Natural killer cell (primary cell): ENCODE measurements around the gene PUM1. TPM values are rescaled to one million over a fixed set of nuclear protein-coding genes. Genes with fewer than 3 reads are reported as not detected.

Experiments
- ATAC-seq, 3 donors: fragments of 150-1000 bp in 2 of 3; fragments of 200-7000 bp in 1 of 3; cut with Tn5 transposase; 1 replicate in 1 of 3; 2 replicates in 2 of 3; pipeline ENCODE4 v1.10.0; 2021; ENCODE audit warnings: mild to moderate bottlenecking in 2 of 3, moderate library complexity in 2 of 3
- DNase-seq, 2 donors: peaks; one replicate each; pipeline versions ENCODE4 v3.0.0 to v3.0.0-alpha.2; 2013 to 2021; ENCODE audit warnings: mixed read lengths in 1 of 2
- H3K27ac ChIP-seq: one replicate; pipeline ENCODE4 v1.5.1; 2013; ENCODE audit warnings: mild to moderate bottlenecking, low read length
- H3K27me3 ChIP-seq: one replicate; pipeline ENCODE4 v1.6.1; 2013; ENCODE audit warnings: low read length; ENCODE audit not compliant: control insufficient read depth, insufficient read depth
- H3K36me3 ChIP-seq: one replicate; pipeline ENCODE4 v1.6.1; 2013; ENCODE audit warnings: low read length; ENCODE audit not compliant: control insufficient read depth, insufficient read depth
- H3K4me1 ChIP-seq: one replicate; pipeline ENCODE4 v1.6.1; 2013; ENCODE audit warnings: low read length; ENCODE audit not compliant: control insufficient read depth, insufficient read depth
- H3K4me3 ChIP-seq: one replicate; pipeline ENCODE4 v1.5.1; 2013; ENCODE audit warnings: low read length
- H3K9me3 ChIP-seq: one replicate; pipeline ENCODE4 v1.6.1; 2013; ENCODE audit warnings: low read length; ENCODE audit not compliant: control insufficient read depth, insufficient read depth
- H3K27ac Mint-ChIP-seq, 2 donors: one replicate each; pipeline ENCODE4 v1.8.0; 2022; ENCODE audit warnings: mild to moderate bottlenecking in 2 of 2, mixed read lengths in 2 of 2, moderate library complexity in 1 of 2
- H3K27me3 Mint-ChIP-seq, 2 donors: one replicate each; pipeline ENCODE4 v1.8.0; 2022; ENCODE audit warnings: low read depth in 2 of 2, mixed read lengths in 2 of 2
- H3K36me3 Mint-ChIP-seq: one replicate; pipeline ENCODE4 v1.8.0; 2022; ENCODE audit warnings: mixed read lengths
- H3K4me1 Mint-ChIP-seq, 2 donors: one replicate each; pipeline ENCODE4 v1.8.0; 2022; ENCODE audit warnings: mixed read lengths in 2 of 2
- H3K4me3 Mint-ChIP-seq: one replicate; pipeline ENCODE4 v1.8.0; 2022; ENCODE audit warnings: mild to moderate bottlenecking, moderate library complexity, mixed read lengths
- H3K9me3 Mint-ChIP-seq, 2 donors: one replicate each; pipeline ENCODE4 v1.8.0; 2022; ENCODE audit warnings: mixed read lengths in 2 of 2
- CTCF ChIP-seq: fragments of 200-600 bp; IDR thresholded peaks from one replicate; pipeline ENCODE4 v1.8.0; 2022; ENCODE audit warnings: antibody characterized with exemption
- WGBS: methylation state at CpG from one replicate; pipeline ENCODE4 v1.1.7; 2013; ENCODE audit warnings: missing lambda C conversion rate; ENCODE audit not compliant: insufficient coverage; 5-methylcytosine and 5-hydroxymethylcytosine counted together
- intact Hi-C: fragments of 100-400 bp; cut with micrococcal nuclease; formaldehyde crosslinking; loops from one replicate; pipeline ENCODE4 v1.14.2; 2022
- total RNA-seq, 4 donors: library from RNA; stranded (reverse); fragments of 120-200 nt in 1 of 4; gene quantifications; one replicate each; pipeline versions ENCODE4 v1.2.3 to v1.2.4, GENCODE V29; 2013 to 2022

Gene PUM1
- total RNA-seq, 3 donors from 2014 or later (not counting 1 experiment from before 2014, with no cell fraction given): 193 to 209 (median 202) TPM

DNA sequence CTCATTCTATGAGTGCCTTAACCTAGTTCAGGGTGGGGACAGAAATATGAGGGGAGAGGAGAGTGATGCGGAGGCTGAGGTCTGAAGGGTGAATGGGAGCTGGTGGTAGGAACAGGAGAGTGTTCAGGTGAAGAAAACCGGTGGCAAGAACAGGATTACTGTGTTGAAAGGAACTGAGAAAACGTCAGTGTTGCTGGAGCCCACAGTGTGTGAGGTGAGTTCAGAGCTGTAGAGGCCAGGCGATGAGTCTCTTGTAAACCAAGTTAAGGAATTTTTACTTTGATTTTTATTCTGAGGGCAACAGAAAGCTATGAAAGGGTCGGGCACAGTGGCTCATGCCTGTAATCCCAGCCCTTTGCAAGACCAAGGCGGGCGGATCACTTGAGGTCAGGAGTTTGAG is 45.3 kb upstream of the PUM1 start:
- 83% methylated on average over 7 of the region's 7 CpGs for WGBS

GRCh38 chr1:31108861-31109260 is 43.3 kb upstream of the PUM1 start:
- Mint-ChIP-seq H3K9me3 (no peaks in the 10 kb centered on the region), H3K4me1 (no peaks in the 10 kb centered on the region), H3K36me3 (no peaks in the 10 kb centered on the region), H3K4me3 (no peak overlapping the region), H3K27me3 (peaks cover 0 to 4% of the 10 kb centered on the region in 2 donors), H3K27ac (no peak overlapping the region)
- Histone ChIP-seq H3K9me3 (no peaks in the 10 kb centered on the region), H3K4me3 (no peak overlapping the region), H3K27me3 (no peaks in the 10 kb centered on the region), H3K4me1 (no peaks in the 10 kb centered on the region), H3K36me3 (no peaks in the 10 kb centered on the region), H3K27ac (no peak overlapping the region)
- ATAC-seq (no peak), DNase-seq (no peak)
- no peak for TF ChIP-seq CTCF
- intact Hi-C loops: no loop called here
- WGBS: 97% methylated on average over 5 of the region's 5 CpGs

More for the DNA sequence above, 45.3 kb upstream of the PUM1 start:
- H3K9me3 ChIP-seq: no peaks in the 10 kb centered on the region
- Mint-ChIP-seq H3K4me1 (no peaks in the 10 kb centered on the region), H3K36me3 (no peaks in the 10 kb centered on the region), H3K9me3 (no peaks in the 10 kb centered on the region), H3K27ac (no peak overlapping the region), H3K27me3 (peaks cover 3 to 5% of the 10 kb centered on the region in 2 donors), H3K4me3 (no peak overlapping the region)
- no peak overlapping the region for H3K27ac ChIP-seq
- DNase-seq: no peak
- H3K27me3 ChIP-seq: no peaks in the 10 kb centered on the region
- no peak overlapping the region for H3K4me3 ChIP-seq
- no peaks in the 10 kb centered on the region for H3K36me3 ChIP-seq
- TF ChIP-seq CTCF: no peak
- no peaks in the 10 kb centered on the region for H3K4me1 ChIP-seq
- no peak for ATAC-seq
- intact Hi-C loops: no loop called here

GRCh38 chr1:31105646-31106045 is 40.1 kb upstream of the PUM1 start:
- no peaks in the 10 kb centered on the region for H3K36me3 ChIP-seq
- H3K36me3 Mint-ChIP-seq: no peaks in the 10 kb centered on the region
- no peak overlapping the region for H3K4me3 ChIP-seq
- no peak for ATAC-seq
- WGBS: 91% methylated on average over 8 of the region's 8 CpGs
- TF ChIP-seq CTCF: no peak
- DNase-seq: no peak
- intact Hi-C loops: no loop called here
- H3K9me3 Mint-ChIP-seq: no peaks in the 10 kb centered on the region
- no peaks in the 10 kb centered on the region for H3K4me1 ChIP-seq
- H3K9me3 ChIP-seq: no peaks in the 10 kb centered on the region
- H3K27me3 ChIP-seq: no peaks in the 10 kb centered on the region
- no peak overlapping the region for H3K27ac ChIP-seq
- no peak overlapping the region for H3K4me3 Mint-ChIP-seq
- H3K27ac Mint-ChIP-seq: no peak overlapping the region
- no peaks in the 10 kb centered on the region for H3K4me1 Mint-ChIP-seq
- H3K27me3 Mint-ChIP-seq: peaks cover 0 to 3% of the 10 kb centered on the region in 2 donors

DNA sequence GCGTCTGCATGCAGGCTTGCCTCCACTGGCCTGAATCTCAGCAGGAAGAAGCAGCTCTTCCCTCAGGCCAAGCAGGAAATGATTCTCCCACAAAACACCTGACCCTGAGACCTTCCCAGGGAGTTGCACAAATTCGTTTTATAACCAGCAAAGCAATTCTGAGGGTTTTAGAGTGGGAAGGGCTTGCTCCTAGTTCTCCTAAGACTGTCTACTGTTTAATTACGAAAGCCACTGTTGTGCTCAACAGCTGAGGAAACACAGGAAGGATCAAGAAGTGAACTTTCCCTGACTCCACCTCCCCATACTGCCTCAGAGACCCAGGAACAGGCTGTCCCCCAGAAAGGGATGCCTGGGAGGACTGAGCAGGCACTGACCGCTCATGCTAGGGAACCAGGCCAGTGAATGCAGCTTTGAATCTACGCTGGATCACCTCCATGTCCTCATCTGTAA is 37.0 kb upstream of the PUM1 start:
- H3K27ac ChIP-seq: no peak overlapping the region
- no peaks in the 10 kb centered on the region for H3K9me3 ChIP-seq
- Mint-ChIP-seq H3K27me3 (no peaks in the 10 kb centered on the region), H3K4me3 (no peak overlapping the region), H3K4me1 (no peaks in the 10 kb centered on the region), H3K36me3 (no peaks in the 10 kb centered on the region), H3K27ac (no peak overlapping the region), H3K9me3 (no peaks in the 10 kb centered on the region)
- ATAC-seq (no peak), DNase-seq (no peak)
- no peaks in the 10 kb centered on the region for H3K27me3 ChIP-seq
- no peak for TF ChIP-seq CTCF
- no peaks in the 10 kb centered on the region for H3K36me3 ChIP-seq
- intact Hi-C loops: no loop called here
- H3K4me3 ChIP-seq: no peak overlapping the region
- H3K4me1 ChIP-seq: no peaks in the 10 kb centered on the region
- WGBS: 71% methylated on average over 5 of the region's 5 CpGs
